Coronary artery (tissue), 2 donors: ENCODE measurements around the gene CMTR2.

ENCODE experiments used
- DNase-seq: peaks from one replicate; pipeline ENCODE4 v3.0.0-alpha.2; 2017; ENCODE audit warnings: low spot score
- H3K27ac ChIP-seq, 2 donors: fragments of 200-600 bp; sonication (generic); one replicate each; pipeline ENCODE4 v1.5.1; 2016 to 2019
- H3K4me3 ChIP-seq: fragments of 200-600 bp; sonication (generic); 2 replicates; pipeline ENCODE4 v1.5.1; 2016; ENCODE audit warnings: mild to moderate bottlenecking, moderate library complexity
- CTCF ChIP-seq: fragments of 200-600 bp; sonication (generic); IDR thresholded peaks from one replicate; pipeline ENCODE4 v1.5.1; 2019; ENCODE audit warnings: antibody characterized with exemption

Gene CMTR2

GRCh38 chr16:71288890-71289731, at the start of gene CMTR2:
TSS of gene CMTR2 (minus strand) at chr16:71289402. CDS start at chr16:71285920, 3,482 bp downstream.
- Histone ChIP-seq H3K27ac (peak within 1 kb of the TSS; percentile 88 to 92), H3K4me3 (peak within 1 kb of the TSS; percentile 82)
- peak; percentile 97 for DNase-seq
- TF ChIP-seq CTCF = no peak

- Histone ChIP-seq H3K4me3 (no peak overlapping the region), H3K27ac (no peak overlapping the region)
- no peak for TF ChIP-seq CTCF
- no peak for DNase-seq
These were observed 49.4 kb upstream of the CMTR2 start for GRCh38 chr16:71338632-71339031.

- no peak for TF ChIP-seq CTCF
- no peak for DNase-seq
- H3K4me3 ChIP-seq = no peak overlapping the region
- no peak overlapping the region for H3K27ac ChIP-seq
These were observed 49.0 kb upstream of the CMTR2 start for GRCh38 chr16:71338193-71338592.

- H3K4me3 ChIP-seq = no peak overlapping the region
- no peak for TF ChIP-seq CTCF
- DNase-seq = no peak
- no peak overlapping the region for H3K27ac ChIP-seq
These were observed 48.4 kb upstream of the CMTR2 start for GRCh38 chr16:71337631-71338030.

GRCh38 chr16:71328151-71328550, 38.9 kb upstream of the CMTR2 start:
- DNase-seq = no peak
- Histone ChIP-seq H3K27ac (no peak overlapping the region), H3K4me3 (no peak overlapping the region)
- TF ChIP-seq CTCF = no peak

GRCh38 chr16:71327720-71328119, 38.5 kb upstream of the CMTR2 start:
- H3K4me3 ChIP-seq = no peak overlapping the region
- DNase-seq = no peak
- TF ChIP-seq CTCF = no peak
- H3K27ac ChIP-seq = no peak overlapping the region

GRCh38 chr16:71319999-71320398, 30.8 kb upstream of the CMTR2 start:
- H3K4me3 ChIP-seq = no peak overlapping the region
- H3K27ac ChIP-seq = no peak overlapping the region
- no peak for TF ChIP-seq CTCF
- DNase-seq = no peak
